Measurements from ENCODE around the gene LRRC25. TPM values are rescaled to one million over a fixed set of nuclear protein-coding genes. Genes with fewer than 3 reads are reported as not detected.
"Not testable (repeated sequence)": the region's sequence is repeated elsewhere in the genome, so short reads cannot be mapped to it uniquely, and the experiment has no call there.

The LRRC25 gene
- polyA plus RNA-seq, 2 of the 4 experiments (the other 2 are of a cell fraction) = not detected

DNA sequence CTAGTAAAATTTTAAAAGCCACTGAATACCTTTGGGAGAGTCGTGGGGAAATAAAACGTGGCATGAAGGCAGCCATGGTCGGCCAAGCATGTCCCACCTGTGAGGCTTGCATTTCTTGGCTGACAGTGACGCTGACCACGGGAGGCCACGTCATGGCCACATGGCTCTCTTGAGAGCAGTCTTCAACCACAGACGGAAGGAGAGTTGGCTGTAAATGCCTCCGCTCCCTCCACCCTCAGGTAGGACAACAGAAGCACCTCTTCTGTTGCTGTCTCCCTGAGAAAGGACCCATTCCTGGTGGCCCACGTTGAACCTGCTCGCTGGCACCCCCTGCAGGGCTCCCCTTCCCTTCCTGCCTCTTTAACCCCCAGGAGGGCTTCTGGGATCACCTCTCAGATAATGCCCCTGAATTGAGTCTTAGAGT, 10.6 kb upstream of the LRRC25 start (continued):
- TF ChIP-seq KDM1A (IDR thresholded peaks at IDR 0.05; ENCODE audit: low read depth) (no peak), TP53 (CRISPR knock-in tag; IDR thresholded peaks at IDR 0.05) (no peak)
- TF ChIP-seq, protein P1, sequence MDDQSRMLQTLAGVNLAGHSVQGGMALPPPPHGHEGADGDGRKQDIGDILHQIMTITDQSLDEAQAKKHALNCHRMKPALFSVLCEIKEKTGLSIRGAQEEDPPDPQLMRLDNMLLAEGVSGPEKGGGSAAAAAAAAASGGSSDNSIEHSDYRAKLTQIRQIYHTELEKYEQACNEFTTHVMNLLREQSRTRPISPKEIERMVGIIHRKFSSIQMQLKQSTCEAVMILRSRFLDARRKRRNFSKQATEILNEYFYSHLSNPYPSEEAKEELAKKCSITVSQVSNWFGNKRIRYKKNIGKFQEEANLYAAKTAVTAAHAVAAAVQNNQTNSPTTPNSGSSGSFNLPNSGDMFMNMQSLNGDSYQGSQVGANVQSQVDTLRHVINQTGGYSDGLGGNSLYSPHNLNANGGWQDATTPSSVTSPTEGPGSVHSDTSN (IDR thresholded peaks at IDR 0.05) = no peak
- TF ChIP-seq, protein P2, sequence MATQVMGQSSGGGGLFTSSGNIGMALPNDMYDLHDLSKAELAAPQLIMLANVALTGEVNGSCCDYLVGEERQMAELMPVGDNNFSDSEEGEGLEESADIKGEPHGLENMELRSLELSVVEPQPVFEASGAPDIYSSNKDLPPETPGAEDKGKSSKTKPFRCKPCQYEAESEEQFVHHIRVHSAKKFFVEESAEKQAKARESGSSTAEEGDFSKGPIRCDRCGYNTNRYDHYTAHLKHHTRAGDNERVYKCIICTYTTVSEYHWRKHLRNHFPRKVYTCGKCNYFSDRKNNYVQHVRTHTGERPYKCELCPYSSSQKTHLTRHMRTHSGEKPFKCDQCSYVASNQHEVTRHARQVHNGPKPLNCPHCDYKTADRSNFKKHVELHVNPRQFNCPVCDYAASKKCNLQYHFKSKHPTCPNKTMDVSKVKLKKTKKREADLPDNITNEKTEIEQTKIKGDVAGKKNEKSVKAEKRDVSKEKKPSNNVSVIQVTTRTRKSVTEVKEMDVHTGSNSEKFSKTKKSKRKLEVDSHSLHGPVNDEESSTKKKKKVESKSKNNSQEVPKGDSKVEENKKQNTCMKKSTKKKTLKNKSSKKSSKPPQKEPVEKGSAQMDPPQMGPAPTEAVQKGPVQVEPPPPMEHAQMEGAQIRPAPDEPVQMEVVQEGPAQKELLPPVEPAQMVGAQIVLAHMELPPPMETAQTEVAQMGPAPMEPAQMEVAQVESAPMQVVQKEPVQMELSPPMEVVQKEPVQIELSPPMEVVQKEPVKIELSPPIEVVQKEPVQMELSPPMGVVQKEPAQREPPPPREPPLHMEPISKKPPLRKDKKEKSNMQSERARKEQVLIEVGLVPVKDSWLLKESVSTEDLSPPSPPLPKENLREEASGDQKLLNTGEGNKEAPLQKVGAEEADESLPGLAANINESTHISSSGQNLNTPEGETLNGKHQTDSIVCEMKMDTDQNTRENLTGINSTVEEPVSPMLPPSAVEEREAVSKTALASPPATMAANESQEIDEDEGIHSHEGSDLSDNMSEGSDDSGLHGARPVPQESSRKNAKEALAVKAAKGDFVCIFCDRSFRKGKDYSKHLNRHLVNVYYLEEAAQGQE (IDR thresholded peaks at IDR 0.05) = no peak

DNA sequence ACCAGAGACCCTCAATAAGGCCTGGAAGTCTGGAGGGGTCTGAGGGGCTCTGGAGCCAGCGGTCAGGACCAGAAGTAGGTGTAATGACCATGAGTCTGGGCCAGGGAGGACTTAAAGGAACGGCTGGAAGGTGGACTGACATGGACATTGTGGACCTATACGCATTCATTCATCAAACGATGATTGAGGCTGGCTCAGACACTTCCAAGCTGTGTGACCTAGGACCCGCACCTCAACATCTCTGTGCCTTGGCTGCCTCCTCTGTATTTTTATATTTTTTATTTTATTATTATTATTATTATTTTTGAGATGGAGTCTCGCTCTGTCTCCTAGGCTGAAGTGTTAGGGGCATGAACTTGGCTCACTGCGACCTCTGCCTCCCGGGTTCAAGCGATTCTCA, 9.3 kb upstream of the LRRC25 start:
- Histone ChIP-seq H3K4me1 (peaks cover 25% of the 10 kb centered on the region), H3K4me2 (no peak overlapping the region), H3K9me3 (no peaks in the 10 kb centered on the region), H3K27ac (no peak overlapping the region; a peak in 1 of 6 replicates), H3K4me3 (no peak overlapping the region)
- 91% methylated on average over 9 of the region's 9 CpGs for WGBS (ENCODE audit: missing lambda C conversion rate)
- ATAC-seq (no peak), DNase-seq (ENCODE audit: low read depth in 1 of 2, low spot score in 1 of 2) (no peak), FAIRE-seq (no peak)
- ChIA-PET POLR2A (no interaction called here), CTCF (interaction anchor here (1.0 to 2.3 kb wide), 2 partner anchors 18 to 57 kb away, joined by 4 to 16 read pairs; no protein-coding TSS in a partner anchor)
- TF ChIP-seq CHD4 (IDR thresholded peaks at IDR 0.05; ENCODE audit: borderline replicate concordance) (no peak), PHF8 (IDR thresholded peaks at IDR 0.05; ENCODE audit: borderline replicate concordance, low read depth) (no peak), HEYL (CRISPR knock-in tag; IDR thresholded peaks at IDR 0.05) (no peak), ZNF302 (CRISPR knock-in tag; IDR thresholded peaks at IDR 0.05) (no peak)
- TF ChIP-seq, protein P3, sequence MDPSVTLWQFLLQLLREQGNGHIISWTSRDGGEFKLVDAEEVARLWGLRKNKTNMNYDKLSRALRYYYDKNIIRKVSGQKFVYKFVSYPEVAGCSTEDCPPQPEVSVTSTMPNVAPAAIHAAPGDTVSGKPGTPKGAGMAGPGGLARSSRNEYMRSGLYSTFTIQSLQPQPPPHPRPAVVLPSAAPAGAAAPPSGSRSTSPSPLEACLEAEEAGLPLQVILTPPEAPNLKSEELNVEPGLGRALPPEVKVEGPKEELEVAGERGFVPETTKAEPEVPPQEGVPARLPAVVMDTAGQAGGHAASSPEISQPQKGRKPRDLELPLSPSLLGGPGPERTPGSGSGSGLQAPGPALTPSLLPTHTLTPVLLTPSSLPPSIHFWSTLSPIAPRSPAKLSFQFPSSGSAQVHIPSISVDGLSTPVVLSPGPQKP (IDR thresholded peaks at IDR 0.05; ENCODE audit: low read depth, low read length) = no peak

DNA sequence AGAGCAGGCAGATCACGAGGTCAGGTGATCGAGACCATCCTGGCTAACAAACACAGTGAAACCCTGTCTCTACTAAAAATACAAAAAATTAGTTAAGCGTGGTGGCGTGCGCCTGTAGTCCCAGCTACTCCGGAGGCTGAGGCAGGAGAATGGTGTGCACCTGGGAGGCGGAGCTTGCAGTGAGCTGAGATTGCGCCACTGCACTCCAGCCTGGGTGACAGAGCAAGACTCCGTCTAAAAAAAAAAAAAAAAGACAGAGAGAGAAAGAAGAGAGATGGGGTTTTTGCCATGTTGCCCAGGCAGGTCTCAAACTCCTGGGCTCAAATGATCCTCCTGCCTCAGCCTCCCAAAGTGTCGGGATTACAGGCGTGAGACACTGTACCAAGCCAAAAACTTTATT, 8.3 kb upstream of the LRRC25 start:
- not testable (repeated sequence) for ATAC-seq; H3K9me3 ChIP-seq; H3K4me3 ChIP-seq; FAIRE-seq; H3K27ac ChIP-seq; H3K4me2 ChIP-seq; DNase-seq (ENCODE audit: low read depth in 1 of 2, low spot score in 1 of 2)
- H3K4me1 ChIP-seq = peaks cover 32% of the 10 kb centered on the region
- WGBS (ENCODE audit: missing lambda C conversion rate) = 89% methylated on average over 11 of the region's 11 CpGs
- CTCF ChIA-PET = interaction anchor here (0.7 to 2.3 kb wide), 4 partner anchors 17 to 86 kb away, joined by 3 to 16 read pairs (median 4); no protein-coding TSS in a partner anchor
- POLR2A ChIA-PET = interaction anchor here (0.7 kb wide), 1 partner anchor 126 kb away, joined by 4 read pairs; no protein-coding TSS in a partner anchor

DNA sequence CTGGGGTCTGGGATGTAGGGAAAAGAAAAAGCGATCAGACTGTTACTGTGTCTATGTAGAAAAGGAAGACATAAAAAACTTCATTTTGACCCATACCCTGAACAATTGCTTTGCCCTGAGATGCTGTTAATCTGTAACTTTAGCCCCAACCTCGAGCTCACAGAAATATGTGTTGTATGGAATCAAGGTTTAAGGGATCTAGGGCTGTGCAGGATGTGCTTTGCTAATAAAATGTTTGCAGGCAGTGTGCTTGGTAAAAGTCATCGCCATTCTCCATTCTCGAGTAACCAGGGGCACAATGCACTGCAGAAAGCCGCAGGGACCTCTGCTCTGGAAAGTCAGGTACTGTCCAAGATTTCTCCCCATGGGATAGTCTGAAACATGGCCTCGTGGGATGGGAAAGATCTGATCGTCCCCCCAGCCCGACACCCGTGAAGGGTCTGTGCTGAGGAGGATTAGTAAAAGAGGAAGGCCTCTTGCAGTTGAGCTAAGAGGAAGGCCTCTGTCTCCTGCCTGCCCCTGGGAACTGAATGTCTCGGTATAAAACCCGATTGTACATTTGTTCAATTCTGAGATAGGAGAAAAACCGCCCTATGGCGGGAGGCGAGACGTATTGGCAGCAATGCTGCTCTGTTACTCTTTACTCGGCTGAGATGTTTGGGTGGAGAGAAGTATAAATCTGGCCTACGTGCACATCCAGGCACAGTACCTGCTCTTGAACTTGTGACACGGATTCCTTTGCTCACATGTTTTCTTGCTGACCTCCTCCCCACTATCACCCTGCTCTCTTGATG, 5.2 kb upstream of the LRRC25 start:
- DNase-seq (ENCODE audit: low read depth in 1 of 2, low spot score in 1 of 2); POLR2A ChIA-PET; ATAC-seq; H3K4me3 ChIP-seq; H3K9me3 ChIP-seq; FAIRE-seq: not testable (repeated sequence)
- CTCF ChIA-PET = interaction anchor here (0.9 to 7.5 kb wide), 5 partner anchors 10 to 123 kb away, joined by 3 to 85 read pairs (median 6); no protein-coding TSS in a partner anchor
- Histone ChIP-seq H3K4me1 (peaks cover 39% of the 10 kb centered on the region), H3K27ac (peak overlapping the region; percentile 83 to 91), H3K4me2 (peak overlapping the region; percentile 71)
- WGBS (ENCODE audit: missing lambda C conversion rate) = 59% methylated on average over 18 of the region's 18 CpGs

Measured in A549 (cell line).